ENCODE data around the gene CAPN14.

GRCh38 chr2:31168291-31168690 lies 49.0 kb downstream of the CAPN14 start:
- no peak for TF ChIP-seq CTCF (IDR thresholded peaks at IDR 0.05)
- TF ChIP-seq POLR2A (IDR thresholded peaks at IDR 0.05): no peak
- no peak for TF ChIP-seq EP300 (IDR thresholded peaks at IDR 0.05)
- TF ChIP-seq POLR2AphosphoS5 (IDR thresholded peaks at IDR 0.05): no peak

All from sigmoid colon (tissue), 4 donors.